ENCODE measurements around the gene SIRT7. TPM values are rescaled to one million over a fixed set of nuclear protein-coding genes. Genes with fewer than 3 reads are reported as not detected.
A peak's percentile ranks its signal among the peaks of the same experiment; 100 is the strongest.
"Not testable (repeated sequence)": the region's sequence is repeated elsewhere in the genome, so short reads cannot be mapped to it uniquely, and the experiment has no call there.

The SIRT7 gene
- total RNA-seq, 4 donors from 2014 or later = 82.5 to 130 (median 112) TPM

GRCh38 chr17:81921537-81921862 is 3.5 kb upstream of the SIRT7 start:
- H3K27me3 ChIP-seq = no peaks in the 10 kb centered on the region
- H3K4me3 ChIP-seq = no peak overlapping the region
- TF ChIP-seq CTCF (IDR thresholded peaks at IDR 0.05) = no peak
- no peak for TF ChIP-seq POLR2A (IDR thresholded peaks at IDR 0.05)
- no peak overlapping the region for H3K27ac ChIP-seq
- DNase-seq = no peak
- peaks cover 0 to 22% (median 0%) of the 10 kb centered on the region in 3 donors for H3K36me3 ChIP-seq
- H3K9me3 ChIP-seq = no peaks in the 10 kb centered on the region
- peaks cover 16 to 87% (median 20%) of the 10 kb centered on the region in 4 donors for H3K4me1 ChIP-seq

- peaks cover 12 to 81% (median 18%) of the 10 kb centered on the region in 4 donors for H3K4me1 ChIP-seq
- H3K9me3 ChIP-seq = no peaks in the 10 kb centered on the region
- peak overlapping the region in 1 of 4 donors; percentile 33 for H3K27ac ChIP-seq
- no peak for DNase-seq
- H3K36me3 ChIP-seq = peaks cover 0 to 24% (median 0%) of the 10 kb centered on the region in 3 donors
- H3K4me3 ChIP-seq = no peak overlapping the region
- no peaks in the 10 kb centered on the region for H3K27me3 ChIP-seq
- TF ChIP-seq POLR2A (IDR thresholded peaks at IDR 0.05) (no peak), CTCF (IDR thresholded peaks at IDR 0.05) (no peak)
Observed at GRCh38 chr17:81920612-81921536, 2.9 kb upstream of the SIRT7 start.

GRCh38 chr17:81918832-81919545 is 1.0 kb upstream of the SIRT7 start:
- H3K27ac ChIP-seq = peak overlapping the region in 3 of 4 donors; percentile 83 to 97 (median 85)

GRCh38 chr17:81918333-81918669 is 325 bp upstream of the SIRT7 start:
- H3K4me1 ChIP-seq = peaks cover 3 to 55% (median 10%) of the 10 kb centered on the region in 4 donors
- not testable (repeated sequence) for DNase-seq, H3K9me3 ChIP-seq, H3K27me3 ChIP-seq
- H3K27ac ChIP-seq = peak overlapping the region; percentile 83 to 97 (median 84)
- peak overlapping the region; percentile 81 to 99 (median 92) for H3K4me3 ChIP-seq
- H3K36me3 ChIP-seq = peaks cover 0 to 49% (median 5%) of the 10 kb centered on the region in 3 donors

More at GRCh38 chr17:81918832-81919545, 1.0 kb upstream of the SIRT7 start:
- Histone ChIP-seq H3K36me3 (peaks cover 0 to 43% (median 5%) of the 10 kb centered on the region in 3 donors), H3K4me1 (peaks cover 6 to 62% (median 11%) of the 10 kb centered on the region in 4 donors), H3K9me3 (no peaks in the 10 kb centered on the region), H3K4me3 (peak overlapping the region in 2 of 4 donors; percentile 81 to 99), H3K27me3 (no peaks in the 10 kb centered on the region)
- peak in 2 of 3 donors; percentile 83 to 87 for DNase-seq
- TF ChIP-seq CTCF (IDR thresholded peaks at IDR 0.05) (no peak), POLR2A (IDR thresholded peaks at IDR 0.05) (peak; percentile 69 to 78)

- peak overlapping the region in 3 of 4 donors; percentile 81 to 99 (median 97) for H3K4me3 ChIP-seq
- no peaks in the 10 kb centered on the region for H3K27me3 ChIP-seq
- peaks cover 6 to 40% (median 8%) of the 10 kb centered on the region in 4 donors for H3K4me1 ChIP-seq
- DNase-seq = peak in 2 of 3 donors; percentile 71 to 81
- TF ChIP-seq POLR2A (IDR thresholded peaks at IDR 0.05) (peak; percentile 80 to 85), CTCF (IDR thresholded peaks at IDR 0.05) (no peak)
- H3K27ac ChIP-seq = peak overlapping the region in 3 of 4 donors; percentile 42 to 97 (median 83)
- H3K9me3 ChIP-seq = no peaks in the 10 kb centered on the region
- peaks cover 0 to 53% (median 5%) of the 10 kb centered on the region in 3 donors for H3K36me3 ChIP-seq
Observed at GRCh38 chr17:81916234-81917001, 1.6 kb downstream of the SIRT7 start.
